Breast epithelium (tissue), 3 donors: ENCODE data around the gene CPNE6.
"Not testable (repeated sequence)": the region's sequence is repeated elsewhere in the genome, so short reads cannot be mapped to it uniquely, and the experiment has no call there.

Experiments
- POLR2A ChIP-seq: fragments of 450-650 bp; IDR thresholded peaks from one replicate; pipeline ENCODE4 v1.6.1; 2016; ENCODE audit warnings: antibody characterized with exemption, mild to moderate bottlenecking, moderate library complexity
- POLR2AphosphoS5 ChIP-seq, 3 donors: sonication (generic); formaldehyde crosslinking; IDR thresholded peaks; one replicate each; pipeline ENCODE4 v1.6.1; 2017; ENCODE audit warnings: antibody characterized with exemption in 3 of 3
- TF ChIP-seq, protein P1 (sequence below), 3 donors: fragments of 450-650 bp; IDR thresholded peaks; one replicate each; pipeline ENCODE4 v1.5.1; 2016 to 2017; ENCODE audit warnings: antibody characterized with exemption in 3 of 3, mild to moderate bottlenecking in 3 of 3, moderate library complexity in 3 of 3

DNA sequence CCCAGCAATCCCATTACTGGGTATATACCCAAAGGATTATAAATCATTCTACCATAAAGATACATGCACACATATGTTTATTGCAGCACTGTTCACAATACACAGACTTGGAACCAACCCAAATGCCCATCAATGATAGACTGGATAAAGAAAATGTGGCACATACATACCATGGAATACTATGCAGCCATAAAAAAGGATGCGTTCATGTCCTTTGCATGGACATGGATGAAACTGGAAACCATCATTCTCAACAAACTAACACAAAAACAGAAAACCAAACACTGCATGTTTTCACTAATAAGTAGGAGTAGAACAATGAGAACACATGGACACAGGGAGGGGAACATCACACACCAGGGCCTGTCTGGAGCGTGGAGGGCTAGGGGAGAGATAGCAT lies 40.0 kb upstream of the CPNE6 start:
- TF ChIP-seq, protein P1, sequence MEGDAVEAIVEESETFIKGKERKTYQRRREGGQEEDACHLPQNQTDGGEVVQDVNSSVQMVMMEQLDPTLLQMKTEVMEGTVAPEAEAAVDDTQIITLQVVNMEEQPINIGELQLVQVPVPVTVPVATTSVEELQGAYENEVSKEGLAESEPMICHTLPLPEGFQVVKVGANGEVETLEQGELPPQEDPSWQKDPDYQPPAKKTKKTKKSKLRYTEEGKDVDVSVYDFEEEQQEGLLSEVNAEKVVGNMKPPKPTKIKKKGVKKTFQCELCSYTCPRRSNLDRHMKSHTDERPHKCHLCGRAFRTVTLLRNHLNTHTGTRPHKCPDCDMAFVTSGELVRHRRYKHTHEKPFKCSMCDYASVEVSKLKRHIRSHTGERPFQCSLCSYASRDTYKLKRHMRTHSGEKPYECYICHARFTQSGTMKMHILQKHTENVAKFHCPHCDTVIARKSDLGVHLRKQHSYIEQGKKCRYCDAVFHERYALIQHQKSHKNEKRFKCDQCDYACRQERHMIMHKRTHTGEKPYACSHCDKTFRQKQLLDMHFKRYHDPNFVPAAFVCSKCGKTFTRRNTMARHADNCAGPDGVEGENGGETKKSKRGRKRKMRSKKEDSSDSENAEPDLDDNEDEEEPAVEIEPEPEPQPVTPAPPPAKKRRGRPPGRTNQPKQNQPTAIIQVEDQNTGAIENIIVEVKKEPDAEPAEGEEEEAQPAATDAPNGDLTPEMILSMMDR (IDR thresholded peaks at IDR 0.05), result not testable (repeated sequence)
- TF ChIP-seq POLR2A; POLR2AphosphoS5 (IDR thresholded peaks at IDR 0.05): not testable (repeated sequence)
